VCaP (cell line): ENCODE measurements around the gene FOXN4.

ENCODE experiments used
- H3K27ac ChIP-seq: fragments of 450-650 bp; 2 replicates; pipeline ENCODE4 v1.5.1; 2017
- CTCF ChIP-seq: fragments of 450-650 bp; conservative IDR thresholded peaks from 2 replicates; pipeline ENCODE4 v1.5.1; 2017; ENCODE audit warnings: mild to moderate bottlenecking, moderate library complexity

FOXN4 gene

DNA sequence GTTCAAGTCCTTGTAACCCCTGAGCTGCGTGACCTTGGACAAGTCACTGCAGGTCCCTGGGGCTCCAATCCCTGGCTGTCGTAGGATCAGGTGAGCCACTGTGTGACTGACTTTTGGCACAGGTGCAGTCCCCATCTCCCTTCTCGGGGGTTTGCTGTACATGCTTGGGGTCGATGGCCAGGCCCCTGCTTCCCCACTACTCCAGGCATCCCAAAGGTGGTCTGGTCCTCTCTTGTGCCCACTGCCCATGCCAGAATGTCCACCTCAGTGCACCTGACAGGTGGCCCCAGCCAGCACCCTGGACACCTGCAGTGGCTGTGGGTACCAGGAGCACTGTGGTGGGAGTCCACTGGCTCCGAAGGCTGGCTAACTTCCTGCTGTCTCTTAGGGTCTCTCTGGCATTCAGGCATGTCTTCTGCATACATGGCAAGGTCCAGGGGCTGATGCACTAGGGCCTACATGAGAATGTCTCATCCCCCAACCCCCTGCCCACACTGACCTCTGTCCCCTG is 14.7 kb downstream of the FOXN4 start:
- no peak overlapping the region for H3K27ac ChIP-seq
- TF ChIP-seq CTCF = no peak

DNA sequence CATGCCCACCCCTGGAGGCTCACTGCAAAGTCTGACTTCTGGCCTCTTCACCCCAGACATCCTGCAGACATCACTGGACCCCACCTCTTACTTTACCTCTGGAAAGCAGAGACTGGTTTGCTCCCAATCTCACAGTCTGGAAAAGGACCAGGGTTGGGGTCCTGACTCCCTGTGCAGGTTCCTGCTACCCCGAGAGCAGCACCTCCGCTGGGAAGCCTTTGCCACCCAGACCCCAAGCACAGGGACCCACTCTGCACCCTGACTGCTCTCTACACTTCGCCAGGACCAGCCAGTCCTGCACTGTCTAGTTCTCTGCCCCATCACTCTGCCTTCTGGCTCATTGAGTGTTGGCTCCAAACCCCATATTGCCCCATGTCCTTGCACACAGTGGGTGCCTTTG is 16.0 kb downstream of the FOXN4 start:
- TF ChIP-seq CTCF = no peak
- no peak overlapping the region for H3K27ac ChIP-seq

- H3K27ac ChIP-seq = no peak overlapping the region
- no peak for TF ChIP-seq CTCF
These were observed 16.8 kb downstream of the FOXN4 start for GRCh38 chr12:109292342-109292711.

GRCh38 chr12:109291521-109292341 is 17.4 kb downstream of the FOXN4 start:
- TF ChIP-seq CTCF = no peak
- H3K27ac ChIP-seq = no peak overlapping the region

DNA sequence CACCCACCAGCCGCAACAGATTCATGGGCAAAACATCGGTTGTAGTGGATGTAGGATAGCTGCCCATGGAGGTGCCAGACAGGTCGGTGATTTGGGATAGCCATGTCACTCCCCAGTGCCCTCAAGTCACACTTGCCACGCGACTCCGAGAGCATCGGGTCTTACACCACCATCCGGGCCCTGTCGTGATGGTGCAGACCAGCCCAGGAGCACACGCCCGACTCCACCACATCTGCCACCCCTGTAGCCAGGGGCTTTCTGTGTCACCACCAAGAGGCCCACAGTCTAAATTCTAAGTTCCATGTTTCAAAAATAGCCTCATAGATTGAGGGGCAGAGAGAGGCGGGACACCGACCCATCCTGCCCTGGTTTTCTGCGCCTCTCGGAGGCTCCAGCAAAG is 18.0 kb downstream of the FOXN4 start:
- no peak for TF ChIP-seq CTCF
- H3K27ac ChIP-seq = no peak overlapping the region

DNA sequence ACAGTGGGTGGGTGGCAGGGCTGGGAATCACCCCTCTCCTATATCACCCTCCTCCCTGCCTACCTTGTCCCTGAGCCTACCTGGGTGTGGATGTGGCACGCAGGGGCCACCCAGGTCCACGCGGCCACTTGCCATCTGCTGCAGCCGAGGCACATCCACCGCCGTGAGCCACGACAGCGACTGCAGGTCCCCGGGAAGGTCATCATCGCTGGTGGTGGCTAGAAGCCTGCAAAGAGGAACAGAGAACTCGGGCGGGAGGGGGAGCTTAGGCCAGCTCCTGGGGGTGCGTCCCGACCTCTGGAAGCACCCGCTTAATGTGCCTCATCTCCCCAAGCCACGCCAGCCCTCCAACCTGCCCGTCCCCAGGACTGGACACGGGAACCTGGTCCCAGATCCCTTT is 19.0 kb downstream of the FOXN4 start:
- H3K27ac ChIP-seq = no peak overlapping the region
- no peak for TF ChIP-seq CTCF

DNA sequence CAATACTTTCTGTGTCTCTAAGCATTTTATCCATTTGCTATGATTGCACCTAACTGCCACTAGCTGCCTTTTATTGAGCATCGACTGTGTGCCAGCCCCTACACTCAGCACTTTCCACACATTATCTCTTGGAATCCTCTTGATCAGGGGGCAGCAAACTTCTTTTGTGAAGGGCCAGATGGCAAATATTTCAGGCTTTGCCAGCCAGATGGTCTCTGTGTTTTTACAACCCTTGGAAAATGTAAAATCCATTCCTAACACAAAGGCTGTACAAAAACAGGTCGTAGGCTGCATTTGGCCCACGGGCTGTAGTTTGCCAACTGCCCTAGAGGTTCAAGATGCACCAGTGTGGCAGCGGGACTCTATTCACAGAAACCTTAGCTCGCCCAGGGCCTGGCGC is 19.5 kb downstream of the FOXN4 start:
- TF ChIP-seq CTCF = no peak

More for the DNA sequence above, 19.5 kb downstream of the FOXN4 start:
- no peak overlapping the region for H3K27ac ChIP-seq
